Natural killer cell (primary cell): Measurements from ENCODE around the gene PTH2. TPM values are rescaled to one million over a fixed set of nuclear protein-coding genes. Genes with fewer than 3 reads are reported as not detected.

Source experiments
- ATAC-seq, 3 donors: fragments of 150-1000 bp in 2 of 3; fragments of 200-7000 bp in 1 of 3; cut with Tn5 transposase; 1 replicate in 1 of 3; 2 replicates in 2 of 3; pipeline ENCODE4 v1.10.0; 2021; ENCODE audit warnings: mild to moderate bottlenecking in 2 of 3, moderate library complexity in 2 of 3
- DNase-seq, 2 donors: peaks; one replicate each; pipeline versions ENCODE4 v3.0.0 to v3.0.0-alpha.2; 2013 to 2021; ENCODE audit warnings: mixed read lengths in 1 of 2
- H3K27ac ChIP-seq: one replicate; pipeline ENCODE4 v1.5.1; 2013; ENCODE audit warnings: mild to moderate bottlenecking, low read length
- H3K27me3 ChIP-seq: one replicate; pipeline ENCODE4 v1.6.1; 2013; ENCODE audit warnings: low read length; ENCODE audit not compliant: control insufficient read depth, insufficient read depth
- H3K36me3 ChIP-seq: one replicate; pipeline ENCODE4 v1.6.1; 2013; ENCODE audit warnings: low read length; ENCODE audit not compliant: control insufficient read depth, insufficient read depth
- H3K4me1 ChIP-seq: one replicate; pipeline ENCODE4 v1.6.1; 2013; ENCODE audit warnings: low read length; ENCODE audit not compliant: control insufficient read depth, insufficient read depth
- H3K4me3 ChIP-seq: one replicate; pipeline ENCODE4 v1.5.1; 2013; ENCODE audit warnings: low read length
- H3K9me3 ChIP-seq: one replicate; pipeline ENCODE4 v1.6.1; 2013; ENCODE audit warnings: low read length; ENCODE audit not compliant: control insufficient read depth, insufficient read depth
- H3K27ac Mint-ChIP-seq, 2 donors: one replicate each; pipeline ENCODE4 v1.8.0; 2022; ENCODE audit warnings: mild to moderate bottlenecking in 2 of 2, mixed read lengths in 2 of 2, moderate library complexity in 1 of 2
- H3K27me3 Mint-ChIP-seq, 2 donors: one replicate each; pipeline ENCODE4 v1.8.0; 2022; ENCODE audit warnings: low read depth in 2 of 2, mixed read lengths in 2 of 2
- H3K36me3 Mint-ChIP-seq: one replicate; pipeline ENCODE4 v1.8.0; 2022; ENCODE audit warnings: mixed read lengths
- H3K4me1 Mint-ChIP-seq, 2 donors: one replicate each; pipeline ENCODE4 v1.8.0; 2022; ENCODE audit warnings: mixed read lengths in 2 of 2
- H3K4me3 Mint-ChIP-seq: one replicate; pipeline ENCODE4 v1.8.0; 2022; ENCODE audit warnings: mild to moderate bottlenecking, moderate library complexity, mixed read lengths
- H3K9me3 Mint-ChIP-seq, 2 donors: one replicate each; pipeline ENCODE4 v1.8.0; 2022; ENCODE audit warnings: mixed read lengths in 2 of 2
- CTCF ChIP-seq: fragments of 200-600 bp; IDR thresholded peaks from one replicate; pipeline ENCODE4 v1.8.0; 2022; ENCODE audit warnings: antibody characterized with exemption
- WGBS: methylation state at CpG from one replicate; pipeline ENCODE4 v1.1.7; 2013; ENCODE audit warnings: missing lambda C conversion rate; ENCODE audit not compliant: insufficient coverage; 5-methylcytosine and 5-hydroxymethylcytosine counted together
- intact Hi-C: fragments of 100-400 bp; cut with micrococcal nuclease; formaldehyde crosslinking; loops from one replicate; pipeline ENCODE4 v1.14.2; 2022
- total RNA-seq, 4 donors: library from RNA; stranded (reverse); fragments of 120-200 nt in 1 of 4; gene quantifications; one replicate each; pipeline versions ENCODE4 v1.2.3 to v1.2.4, GENCODE V29; 2013 to 2022

The PTH2 gene
- total RNA-seq, 3 donors from 2014 or later (not counting 1 experiment from before 2014, with no cell fraction given): not detected

GRCh38 chr19:49431330-49431749 is 8.1 kb upstream of the PTH2 start:
- H3K4me1 ChIP-seq: peaks cover 46% of the 10 kb centered on the region

GRCh38 chr19:49430678-49431329 is 7.6 kb upstream of the PTH2 start:
- DNase-seq (peak in 1 of 2 donors; percentile 57), ATAC-seq (no peak)
- peaks cover 45% of the 10 kb centered on the region for H3K4me1 ChIP-seq
- H3K36me3 ChIP-seq: no peaks in the 10 kb centered on the region
- Mint-ChIP-seq H3K27ac (no peak overlapping the region), H3K9me3 (no peaks in the 10 kb centered on the region), H3K4me1 (peaks cover 37 to 52% of the 10 kb centered on the region in 2 donors), H3K4me3 (no peak overlapping the region), H3K27me3 (peaks cover 77 to 87% of the 10 kb centered on the region in 2 donors), H3K36me3 (no peaks in the 10 kb centered on the region)
- H3K27me3 ChIP-seq: peaks cover 84% of the 10 kb centered on the region
- no peaks in the 10 kb centered on the region for H3K9me3 ChIP-seq
- H3K27ac ChIP-seq: no peak overlapping the region
- H3K4me3 ChIP-seq: no peak overlapping the region
- intact Hi-C loops: no loop called here
- no peak for TF ChIP-seq CTCF
- 58% methylated on average over 28 of the region's 28 CpGs for WGBS

More at GRCh38 chr19:49431330-49431749, 8.1 kb upstream of the PTH2 start:
- TF ChIP-seq CTCF: no peak
- Mint-ChIP-seq H3K4me1 (peaks cover 37 to 52% of the 10 kb centered on the region in 2 donors), H3K27me3 (peaks cover 77 to 87% of the 10 kb centered on the region in 2 donors), H3K36me3 (no peaks in the 10 kb centered on the region), H3K9me3 (no peaks in the 10 kb centered on the region), H3K4me3 (no peak overlapping the region), H3K27ac (no peak overlapping the region)
- no peaks in the 10 kb centered on the region for H3K36me3 ChIP-seq
- no peak overlapping the region for H3K27ac ChIP-seq
- no peak overlapping the region for H3K4me3 ChIP-seq
- no peaks in the 10 kb centered on the region for H3K9me3 ChIP-seq
- peak in 1 of 3 donors; percentile 38 for ATAC-seq
- H3K27me3 ChIP-seq: peaks cover 84% of the 10 kb centered on the region
- DNase-seq: peak in 1 of 2 donors; percentile 58
- intact Hi-C loops: no loop called here
- 33% methylated on average over 28 of the region's 29 CpGs for WGBS

- no peaks in the 10 kb centered on the region for H3K9me3 Mint-ChIP-seq
- H3K4me1 Mint-ChIP-seq: peaks cover 37 to 49% of the 10 kb centered on the region in 2 donors
- H3K4me3 Mint-ChIP-seq: no peak overlapping the region
- peaks cover 89% of the 10 kb centered on the region for H3K27me3 ChIP-seq
- H3K27me3 Mint-ChIP-seq: peaks cover 77 to 87% of the 10 kb centered on the region in 2 donors
- WGBS: 63% methylated on average over 9 of the region's 9 CpGs
- H3K4me1 ChIP-seq: peaks cover 45% of the 10 kb centered on the region
- no peak for DNase-seq
- no peak for TF ChIP-seq CTCF
- ATAC-seq: no peak
- no peak overlapping the region for H3K27ac Mint-ChIP-seq
- intact Hi-C loops: no loop called here
- H3K36me3 ChIP-seq: no peaks in the 10 kb centered on the region
- H3K9me3 ChIP-seq: no peaks in the 10 kb centered on the region
- no peak overlapping the region for H3K27ac ChIP-seq
- no peaks in the 10 kb centered on the region for H3K36me3 Mint-ChIP-seq
- no peak overlapping the region for H3K4me3 ChIP-seq
These were observed 7.0 kb upstream of the PTH2 start for GRCh38 chr19:49430172-49430677.
